GM19238 (cell line): ENCODE measurements around the gene ADIRF.
"Not testable (repeated sequence)": the region's sequence is repeated elsewhere in the genome, so short reads cannot be mapped to it uniquely, and the experiment has no call there.

ENCODE experiments used
- DNase-seq: peaks from one replicate; pipeline ENCODE4 v3.0.0; 2011; ENCODE audit warnings: low spot score; ENCODE audit not compliant: insufficient read length

The ADIRF gene

GRCh38 chr10:86945361-86946212, 22.7 kb upstream of the ADIRF start:
- DNase-seq, result no peak

- DNase-seq, result no peak
Measured at GRCh38 chr10:86946213-86947155, 21.8 kb upstream of the ADIRF start.

DNA sequence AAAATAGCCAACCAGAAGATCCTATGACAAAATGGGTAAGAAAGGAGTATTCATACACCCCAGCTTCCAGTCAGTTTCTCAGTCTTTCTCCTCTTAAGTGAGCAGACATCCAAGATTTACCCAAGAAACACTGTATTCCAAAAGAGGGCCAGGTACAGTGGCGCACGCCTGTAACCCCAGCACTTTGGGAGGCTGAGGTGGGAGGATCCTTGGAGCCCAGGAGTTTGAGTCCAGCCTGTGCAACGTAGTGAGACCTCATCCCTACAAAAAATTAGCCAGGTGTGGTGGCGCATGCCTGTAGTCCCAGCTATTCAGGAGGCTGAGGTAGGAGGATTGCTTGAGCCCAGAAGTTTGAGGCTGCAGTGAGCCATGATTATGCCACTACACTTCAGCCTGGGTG, 20.5 kb upstream of the ADIRF start:
- not testable (repeated sequence) for DNase-seq

DNA sequence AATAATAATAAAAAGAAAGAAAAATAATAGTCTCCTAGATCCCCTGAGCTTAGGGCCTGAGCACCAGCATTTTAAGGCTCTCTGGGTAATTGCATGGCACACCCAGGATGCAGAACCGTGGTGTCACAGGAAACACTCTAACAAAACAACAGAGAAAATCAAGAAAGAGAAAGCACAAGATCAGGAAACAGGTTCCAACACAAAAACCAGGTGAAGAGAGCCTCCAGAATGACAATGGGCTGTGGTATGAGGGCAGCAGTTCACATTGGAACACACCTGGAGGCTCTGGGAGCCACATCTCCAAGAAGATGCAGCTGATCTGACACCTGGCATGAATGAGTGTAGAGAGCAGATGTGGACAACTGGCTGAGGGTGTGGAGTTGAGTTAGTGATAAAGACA, 17.9 kb upstream of the ADIRF start:
- no peak for DNase-seq

DNA sequence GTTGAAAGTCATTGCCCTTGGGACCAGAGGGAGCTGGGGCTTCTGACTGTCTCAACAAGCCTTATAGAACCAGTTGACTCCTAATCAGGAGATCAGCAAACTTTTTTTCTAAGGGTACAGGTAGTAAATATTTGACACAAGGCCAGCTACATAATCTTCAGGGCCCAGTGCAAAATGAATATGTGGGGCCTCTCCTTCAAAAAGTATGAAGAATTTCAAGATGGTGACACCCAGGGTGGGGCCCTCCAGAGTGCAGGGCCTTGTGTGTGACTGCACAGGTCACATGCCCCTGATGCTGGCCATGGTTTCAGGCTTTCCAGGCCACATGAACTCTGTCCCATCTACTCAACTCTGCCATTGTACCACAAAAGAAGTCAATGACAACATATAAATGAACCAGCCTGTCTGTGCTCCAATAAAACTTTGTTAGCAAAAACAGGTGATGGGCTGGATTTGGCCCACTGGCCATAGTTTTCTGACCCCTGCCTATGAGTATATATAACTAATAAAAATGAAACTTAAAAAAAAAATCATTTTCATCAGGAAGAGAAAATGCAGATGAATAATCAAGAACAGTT, 17.0 kb upstream of the ADIRF start:
- DNase-seq, result no peak

DNA sequence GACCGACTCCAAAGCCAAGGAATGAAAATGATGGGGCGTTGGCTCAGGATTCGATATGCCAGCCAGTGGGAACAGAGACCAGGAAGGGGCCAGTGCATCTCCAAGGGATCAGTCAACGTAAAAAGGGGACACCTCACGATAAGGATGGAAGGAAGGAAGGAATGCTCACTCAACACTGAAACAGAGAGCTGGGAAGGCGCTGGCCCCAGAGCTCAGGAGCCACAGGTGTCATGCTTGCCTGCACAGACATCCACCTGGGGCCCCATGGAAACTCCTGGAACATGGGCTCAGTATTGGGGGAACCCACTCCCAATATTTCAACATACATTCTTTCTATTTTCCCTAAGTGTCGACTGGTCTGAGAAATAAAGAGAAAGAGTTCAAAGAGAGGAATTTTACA, 16.2 kb upstream of the ADIRF start:
- DNase-seq, result no peak

GRCh38 chr10:86952697-86953096, 15.6 kb upstream of the ADIRF start:
- DNase-seq, result not testable (repeated sequence)

- DNase-seq, result no peak
Measured at GRCh38 chr10:86953747-86954680, 14.3 kb upstream of the ADIRF start.

- DNase-seq, result no peak
Measured at GRCh38 chr10:86954681-86955500, 13.4 kb upstream of the ADIRF start.

GRCh38 chr10:86955501-86956194, 12.6 kb upstream of the ADIRF start:
- DNase-seq, result no peak

- DNase-seq, result no peak
Measured at GRCh38 chr10:86956195-86956847, 12.0 kb upstream of the ADIRF start.

DNA sequence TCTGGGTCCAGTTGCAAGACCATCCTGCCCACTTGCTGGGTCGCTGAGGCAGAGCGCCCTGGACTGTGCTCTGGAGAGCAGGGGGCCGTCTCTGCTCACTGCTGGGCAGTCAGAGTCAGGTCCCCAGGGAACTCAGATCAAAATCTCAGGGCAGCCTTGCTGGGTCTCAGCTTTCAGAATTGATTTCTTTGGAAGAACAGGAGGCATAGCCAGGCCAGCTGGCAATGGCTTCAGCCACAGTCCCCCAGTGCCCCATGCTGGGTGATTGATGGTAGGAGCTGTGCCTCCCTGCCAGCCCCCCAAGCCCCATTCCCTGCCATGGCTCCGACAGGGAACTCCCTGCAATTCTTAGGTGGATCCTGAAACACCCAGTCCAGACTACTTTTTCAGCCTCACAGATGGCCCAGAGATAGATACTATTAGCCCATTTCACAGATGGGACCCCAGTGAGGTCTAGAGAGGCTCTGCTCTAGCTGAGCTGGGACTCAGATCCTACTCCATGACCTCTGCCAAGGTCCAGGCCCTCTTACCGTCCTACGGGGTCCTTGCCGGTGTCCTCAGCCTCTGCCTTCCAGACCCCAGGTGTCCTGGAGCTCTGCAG, 11.3 kb upstream of the ADIRF start:
- DNase-seq, result no peak

DNA sequence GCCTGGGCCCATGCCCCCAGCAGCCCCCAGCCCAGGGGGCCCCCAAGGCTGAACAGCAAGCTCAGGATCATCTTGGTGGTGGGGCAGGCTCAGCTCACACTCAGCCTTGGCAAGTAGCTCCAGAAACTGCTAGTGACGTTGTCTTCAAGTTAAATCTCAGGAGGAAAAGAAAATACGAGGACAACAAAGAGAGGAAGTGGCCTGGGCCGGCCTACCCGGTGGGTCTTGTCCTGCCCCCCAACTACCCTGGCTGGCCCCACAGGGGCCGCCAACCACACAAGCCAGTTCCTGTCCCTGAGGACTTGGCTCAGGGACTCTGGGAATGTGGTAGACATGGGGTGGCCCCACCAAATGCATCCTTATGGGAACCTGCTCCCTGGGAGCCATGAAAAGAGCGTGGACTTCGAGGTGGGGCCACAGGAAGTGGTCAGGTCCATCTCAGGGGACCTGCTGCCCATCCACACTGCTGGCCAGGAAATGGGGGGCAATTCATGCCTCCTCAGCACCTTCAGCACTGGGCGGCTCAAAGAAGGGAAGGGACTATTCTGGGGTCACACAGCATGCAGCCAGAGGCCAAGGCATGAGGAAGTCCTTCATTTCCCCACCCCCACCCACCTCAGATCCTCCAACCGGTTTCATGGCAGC, 10.7 kb upstream of the ADIRF start, which contains the start of gene MMRN2:
Gene MMRN2 (minus strand): TSS at position 145 of the 645 bp plus-strand sequence. CDS start 74 bp downstream, at position 71.
- no peak for DNase-seq

- DNase-seq, result no peak
Measured at GRCh38 chr10:86958116-86958900, 10.0 kb upstream of the ADIRF start, which contains the start of gene SNCG. Gene SNCG (plus strand): TSS chr10:86958599. CDS start chr10:86958698, 99 bp downstream.

GRCh38 chr10:86958901-86959736, 9.2 kb upstream of the ADIRF start:
- DNase-seq, result no peak

GRCh38 chr10:86959737-86960002, 8.6 kb upstream of the ADIRF start:
- DNase-seq, result no peak
